ENCODE measurements around the gene ATF6B. TPM values are rescaled to one million over a fixed set of nuclear protein-coding genes. Genes with fewer than 3 reads are reported as not detected.
A peak's percentile ranks its signal among the peaks of the same experiment; 100 is the strongest.

ATF6B gene
- total RNA-seq: 49.8 TPM

DNA sequence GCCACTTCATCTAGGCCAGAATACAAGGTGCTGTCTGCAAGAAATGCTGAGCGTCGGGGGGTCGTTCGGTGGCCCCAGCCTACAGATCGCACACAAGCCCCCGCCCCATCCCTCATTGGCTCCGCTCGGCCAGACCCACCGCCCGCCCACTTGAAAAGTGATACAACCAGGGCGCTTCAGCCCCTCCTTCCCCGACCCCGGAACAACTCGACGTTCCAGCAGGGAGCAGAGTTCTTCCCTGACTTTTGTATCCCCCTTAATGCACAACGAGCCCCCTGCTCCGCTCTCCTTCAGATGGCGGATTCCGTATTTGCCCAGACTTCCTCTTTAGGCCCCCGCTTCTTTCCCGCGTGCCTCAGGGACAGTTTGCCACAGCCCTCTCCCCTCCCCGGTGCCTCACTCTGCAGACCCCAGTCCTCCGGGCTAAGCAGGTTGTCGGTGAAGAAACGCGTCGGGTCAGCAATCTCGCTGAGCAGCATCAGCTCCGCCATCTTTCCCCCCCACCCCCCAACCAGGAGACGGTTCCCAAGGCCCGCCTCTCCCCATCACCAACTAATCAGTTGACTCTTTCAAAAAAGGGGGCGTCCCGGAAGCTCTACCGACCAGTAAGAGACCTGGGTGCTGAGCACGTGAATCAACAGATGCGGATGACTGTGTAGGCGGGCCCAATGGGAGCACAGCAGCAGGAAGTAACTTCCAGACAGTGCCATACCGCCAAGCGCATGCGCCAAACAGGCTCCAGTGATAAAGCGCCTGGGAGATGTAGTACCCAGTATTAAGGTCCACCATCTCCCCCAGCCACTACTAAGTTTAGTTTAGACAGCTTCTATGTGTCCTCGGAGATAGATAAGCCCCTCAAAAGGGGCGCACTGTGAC, at the start of gene ATF6B:
Gene ATF6B, minus strand, starts transcription at position 530 of the 876 bp plus-strand sequence. Its CDS starts 39 bp downstream, at position 491.
- DNase-seq (ENCODE audit: low read depth in 2 of 3, low spot score in 2 of 3): peak; percentile 86 to 100 (median 99)

DNA sequence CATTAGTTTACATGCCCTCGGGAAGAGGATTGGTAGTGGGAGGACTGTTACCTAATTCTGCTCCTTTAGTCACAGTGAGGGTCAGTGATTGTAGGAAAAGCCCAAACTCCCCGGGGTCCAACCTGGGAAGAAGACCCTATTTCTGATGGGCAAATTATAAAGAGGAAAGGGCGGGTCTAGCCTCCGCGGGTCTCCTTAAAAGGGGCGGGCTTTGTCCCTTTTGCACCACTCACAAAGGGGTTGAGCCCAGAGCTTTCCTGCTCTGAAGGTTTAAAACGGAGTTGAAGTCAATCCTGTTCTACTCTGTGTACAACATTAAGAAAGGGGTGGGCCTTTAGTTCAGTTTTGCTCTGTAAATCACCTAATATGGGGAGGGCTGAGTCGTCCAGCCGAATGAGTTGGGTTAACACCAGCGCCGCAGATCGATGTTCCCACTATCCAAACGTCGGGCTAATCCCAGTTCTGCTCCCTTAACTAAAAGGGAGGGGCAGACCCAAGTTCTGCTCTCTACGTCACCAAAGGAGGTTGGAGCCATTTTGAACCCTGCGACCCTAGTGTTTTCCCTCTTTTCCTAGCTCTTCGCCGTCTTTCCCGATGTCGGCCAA, 49.2 kb upstream of the ATF6B start:
- DNase-seq (ENCODE audit: low read depth in 2 of 3, low spot score in 2 of 3): peak in 1 of 3 donors; percentile 73

DNA sequence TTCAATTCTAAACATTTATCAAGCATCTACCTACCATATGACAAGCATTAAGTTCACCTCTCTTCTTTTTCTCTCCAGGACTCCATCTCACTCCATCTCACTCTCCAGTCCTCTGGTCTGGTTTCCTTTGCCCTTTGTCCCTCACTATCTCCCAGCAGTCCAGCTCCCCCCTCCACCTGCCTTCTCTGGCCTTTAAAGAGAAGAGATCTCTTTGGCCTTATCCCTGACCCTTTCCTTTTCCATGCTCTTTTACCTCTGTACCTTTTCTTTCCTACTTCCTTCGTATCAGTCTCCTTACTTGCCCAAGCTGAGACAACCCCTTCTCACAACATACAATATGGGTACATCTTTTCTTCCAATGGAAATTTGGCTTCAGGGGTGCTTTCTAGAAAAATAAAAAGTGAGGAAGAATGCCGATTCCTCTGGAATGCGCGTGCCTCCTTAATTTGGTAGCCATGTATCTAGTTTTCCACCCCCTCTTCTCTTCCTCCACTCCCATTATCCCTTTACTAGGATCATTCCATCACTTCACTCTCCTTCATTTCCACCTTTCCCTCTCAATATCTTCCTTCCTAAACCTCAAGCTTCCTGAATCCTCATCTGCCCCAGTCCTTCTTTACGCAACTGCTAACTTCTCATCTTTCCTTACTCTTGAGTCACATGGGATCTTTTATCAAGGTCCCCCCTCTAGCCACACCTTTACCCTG, 48.6 kb upstream of the ATF6B start:
- no peak for DNase-seq (ENCODE audit: low read depth in 2 of 3, low spot score in 2 of 3)

DNA sequence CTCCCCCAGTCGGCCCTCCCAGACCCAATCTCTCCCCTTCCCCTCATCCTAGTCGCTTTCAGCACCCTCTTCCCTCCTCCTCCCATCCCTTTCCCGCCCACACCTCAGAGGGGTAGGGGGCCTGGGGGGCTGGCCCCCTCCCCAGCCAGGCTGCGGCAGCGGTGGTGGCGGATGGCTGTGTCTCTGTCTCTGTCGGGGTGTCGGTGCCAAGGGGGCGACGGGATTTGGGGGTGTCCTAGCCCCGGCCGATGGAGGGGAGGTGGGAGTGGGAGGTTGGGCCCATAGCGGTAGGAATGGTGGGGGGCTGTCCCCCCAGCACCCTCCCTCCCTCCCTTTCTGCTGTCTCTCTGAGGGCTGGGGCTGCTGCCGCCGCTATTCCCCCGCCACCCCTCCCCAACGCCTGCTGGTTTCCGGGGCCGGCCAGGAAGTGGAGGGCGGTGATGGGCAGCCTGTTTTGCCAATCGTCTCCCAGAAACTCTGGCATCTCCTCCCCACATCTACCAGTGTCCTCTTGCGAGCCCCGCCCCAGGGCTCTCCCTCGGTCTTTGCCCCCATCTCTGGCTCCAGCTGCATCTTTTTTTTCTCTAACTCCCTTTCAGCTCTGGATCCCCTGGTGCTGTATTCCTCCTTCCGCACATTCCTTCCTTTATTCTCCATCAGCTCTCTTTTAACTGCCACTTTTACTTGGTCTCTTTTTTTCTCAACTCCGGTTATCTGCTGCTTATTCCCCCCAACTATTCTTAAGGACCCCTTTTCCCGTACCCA, 47.8 kb upstream of the ATF6B start, which contains the start of gene AGPAT1:
Gene AGPAT1, minus strand, starts transcription at position 374 of the 765 bp plus-strand sequence. CDS start 4,588 bp downstream, outside the sequence.
- peak; percentile 78 to 97 (median 96) for DNase-seq (ENCODE audit: low read depth in 2 of 3, low spot score in 2 of 3)

DNA sequence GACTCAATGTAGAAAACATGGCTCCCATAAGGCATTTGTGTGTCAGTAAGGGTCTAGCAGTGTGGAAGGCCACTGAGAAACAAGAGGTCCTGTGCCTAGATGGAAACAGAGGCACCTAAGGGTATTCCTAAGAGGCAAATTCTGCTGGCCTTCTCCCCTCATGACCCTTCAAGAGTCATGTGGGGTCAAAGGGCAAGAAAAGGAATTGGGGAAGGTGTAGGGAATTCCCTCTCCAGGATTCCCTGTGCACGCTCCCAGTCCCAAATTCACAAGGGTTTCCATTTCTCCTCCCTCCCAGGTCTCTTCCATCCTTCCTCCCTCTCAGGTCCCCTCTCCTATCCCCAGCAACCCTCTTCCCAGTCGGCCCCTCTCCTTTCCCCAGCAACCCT, 47.3 kb upstream of the ATF6B start:
- no peak for DNase-seq (ENCODE audit: low read depth in 2 of 3, low spot score in 2 of 3)

DNA sequence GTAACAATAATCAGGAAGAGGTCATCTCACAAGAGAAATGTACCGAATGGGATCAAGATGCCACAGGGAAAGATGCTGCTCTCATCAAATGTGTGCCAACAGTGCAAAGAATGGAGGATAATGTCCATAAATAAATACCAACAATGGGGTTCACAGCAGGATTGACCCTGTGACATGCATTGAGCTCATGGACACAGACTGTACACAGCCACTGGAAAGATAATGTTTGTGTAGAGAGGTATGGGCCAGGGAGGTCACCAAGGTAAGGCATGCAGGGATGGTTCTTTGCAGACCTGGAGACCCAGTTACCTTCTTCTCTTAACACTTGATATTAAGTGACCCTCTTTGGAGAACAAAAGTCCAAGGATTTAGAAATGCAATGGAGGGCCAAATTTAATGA, 46.4 kb upstream of the ATF6B start:
- DNase-seq (ENCODE audit: low read depth in 2 of 3, low spot score in 2 of 3): no peak

DNA sequence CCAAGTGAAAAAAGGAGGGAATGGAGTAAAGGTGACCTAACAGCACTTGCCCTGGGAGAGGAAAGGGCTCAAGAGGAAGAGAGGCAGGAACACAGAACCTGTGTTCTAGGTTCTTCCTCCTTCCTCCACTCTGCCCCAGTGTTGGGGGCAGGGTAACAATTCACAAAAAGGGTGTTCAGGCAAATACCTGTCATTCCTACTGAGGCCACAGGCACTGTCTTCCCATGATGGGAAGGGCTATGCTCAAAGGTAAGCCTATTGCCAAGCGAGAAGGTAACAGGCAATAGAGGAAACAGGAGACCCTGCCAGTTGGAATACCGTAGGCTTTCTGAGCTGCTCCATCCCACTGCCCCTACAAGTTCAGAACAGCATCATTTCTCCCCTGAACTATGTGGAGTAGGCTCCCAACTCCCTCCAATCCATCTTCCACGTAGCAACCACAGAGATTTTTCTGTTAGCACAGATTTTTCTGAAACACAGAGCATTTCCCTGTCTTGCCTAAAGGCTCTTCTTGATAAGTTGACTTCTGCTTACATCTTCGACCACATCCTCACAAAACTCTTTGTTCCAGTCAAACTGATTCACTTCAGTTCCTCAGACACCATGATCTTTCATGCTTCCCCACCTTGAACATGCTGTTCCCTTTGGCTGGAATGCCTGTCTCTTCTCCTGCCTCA, 45.1 kb upstream of the ATF6B start:
- DNase-seq (ENCODE audit: low read depth in 2 of 3, low spot score in 2 of 3): no peak

DNA sequence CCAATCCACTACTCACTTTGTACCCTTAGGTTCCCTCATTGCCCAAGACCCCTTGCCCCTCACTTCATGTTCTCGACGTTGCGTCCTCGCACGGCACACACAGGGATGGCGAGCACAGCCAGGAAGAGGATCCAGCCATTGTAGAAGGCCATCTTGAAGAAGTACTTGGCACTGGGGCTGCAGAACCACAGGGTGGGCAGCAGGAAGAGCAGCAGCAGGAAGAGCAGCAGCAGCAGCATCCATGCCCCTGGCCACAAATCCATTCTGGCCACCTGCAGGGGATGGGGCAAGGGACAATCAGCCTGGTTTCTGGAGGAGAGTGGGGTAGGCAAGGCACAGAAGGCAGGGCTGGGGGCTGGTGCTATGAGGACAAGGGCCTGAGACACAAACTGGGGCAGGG, 43.2 kb upstream of the ATF6B start:
- no peak for DNase-seq (ENCODE audit: low read depth in 2 of 3, low spot score in 2 of 3)

DNA sequence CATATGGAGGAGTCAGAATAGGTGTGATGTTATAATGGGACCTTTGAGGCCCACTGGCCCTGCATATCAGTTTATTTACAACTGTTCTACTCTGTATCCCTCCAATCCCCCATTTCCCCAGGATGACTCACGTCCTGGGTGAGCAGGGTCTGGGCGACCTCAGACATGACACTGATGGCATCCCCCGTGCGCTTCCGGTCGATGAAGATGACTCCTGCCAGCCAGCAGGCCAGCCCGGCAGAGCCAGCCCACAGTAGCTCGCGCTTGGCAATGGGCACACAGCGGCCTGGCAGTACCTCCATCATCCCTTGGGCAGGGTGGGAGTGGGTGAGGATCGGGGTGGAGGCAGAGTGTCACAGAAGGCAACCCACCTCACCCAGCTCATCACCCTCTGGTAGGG, 42.2 kb upstream of the ATF6B start:
- no peak for DNase-seq (ENCODE audit: low read depth in 2 of 3, low spot score in 2 of 3)

DNA sequence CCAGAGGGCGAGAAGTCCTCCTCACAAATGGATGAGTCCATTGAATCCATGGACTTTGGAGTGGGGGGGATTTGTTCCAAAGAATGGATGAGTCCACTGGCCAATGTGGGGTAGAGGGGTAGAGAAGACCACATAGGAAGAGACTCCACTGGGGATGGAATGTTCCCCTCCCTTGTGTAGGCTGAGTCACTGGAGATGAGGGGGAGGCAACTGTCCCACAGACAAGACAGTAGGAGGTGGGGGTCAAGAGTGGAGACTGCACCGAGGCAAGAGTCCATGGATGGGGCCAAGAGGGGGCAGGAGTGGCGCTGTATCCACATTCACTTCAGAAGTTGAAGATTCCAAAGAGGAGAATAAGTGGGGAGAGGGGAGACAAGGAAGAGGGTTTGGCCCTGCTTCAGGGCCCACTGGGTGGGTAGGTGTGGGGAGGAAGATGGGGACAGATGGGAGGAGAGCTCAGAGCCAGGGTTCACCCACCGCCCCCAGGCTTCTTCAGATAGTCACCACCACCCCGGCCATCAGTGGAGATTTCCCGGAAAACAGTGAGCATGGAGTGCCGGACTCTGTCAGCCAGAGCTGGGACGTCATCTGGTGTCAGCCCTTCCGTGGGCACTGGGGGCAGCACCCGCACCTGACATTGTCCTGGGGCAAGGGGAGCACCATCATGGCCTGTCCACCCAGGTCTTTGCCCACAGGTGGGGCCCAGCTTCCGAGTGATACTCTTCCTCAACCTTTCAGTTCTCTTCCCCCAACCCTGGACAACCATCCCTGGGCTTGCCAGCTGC, 41.0 kb upstream of the ATF6B start:
- no peak for DNase-seq (ENCODE audit: low read depth in 2 of 3, low spot score in 2 of 3)

DNA sequence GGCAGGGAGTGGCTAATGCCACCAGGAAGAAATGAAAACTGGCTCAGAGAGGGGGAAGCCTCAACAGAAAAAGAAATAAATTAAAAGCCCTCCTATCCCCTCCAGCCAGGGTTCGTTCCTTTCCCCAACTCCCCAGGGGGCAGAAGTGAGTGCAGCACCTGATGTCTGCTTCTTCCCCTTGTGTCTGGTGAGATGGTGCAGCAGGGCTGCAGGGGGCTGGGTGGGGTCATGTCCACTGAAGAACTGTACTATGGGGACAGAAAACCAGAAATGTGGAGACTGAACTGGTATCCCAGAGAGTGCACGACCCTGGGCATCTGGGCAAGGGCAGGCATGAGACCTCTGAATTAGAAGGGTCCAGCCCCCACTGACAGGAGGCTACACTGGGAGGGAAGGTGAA, 40.3 kb upstream of the ATF6B start:
- no peak for DNase-seq (ENCODE audit: low read depth in 2 of 3, low spot score in 2 of 3)

DNA sequence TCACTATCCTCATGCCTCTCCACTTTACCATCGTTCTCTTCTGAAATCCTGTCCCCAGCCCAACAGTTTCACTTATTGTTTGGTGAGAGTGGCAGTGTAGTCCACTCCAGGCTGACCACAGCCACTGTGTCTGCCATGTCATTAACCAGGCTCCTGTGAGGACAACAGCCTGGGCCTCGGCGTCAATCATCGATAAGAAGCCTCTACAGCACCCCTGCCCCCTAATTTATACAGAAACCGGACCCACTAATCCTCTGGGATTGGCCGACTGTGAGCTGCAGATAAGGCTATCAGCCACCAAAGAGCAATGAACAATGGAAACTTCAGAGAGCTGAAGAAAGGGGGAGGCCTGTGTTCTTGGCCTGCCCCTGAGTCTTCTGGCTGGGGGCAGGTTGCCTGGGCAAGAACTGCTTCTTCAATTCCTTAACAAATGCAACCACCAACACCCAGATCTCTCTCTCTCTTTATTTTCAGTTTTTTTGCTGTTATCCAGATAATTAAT, 39.8 kb upstream of the ATF6B start:
- no peak for DNase-seq (ENCODE audit: low read depth in 2 of 3, low spot score in 2 of 3)

DNA sequence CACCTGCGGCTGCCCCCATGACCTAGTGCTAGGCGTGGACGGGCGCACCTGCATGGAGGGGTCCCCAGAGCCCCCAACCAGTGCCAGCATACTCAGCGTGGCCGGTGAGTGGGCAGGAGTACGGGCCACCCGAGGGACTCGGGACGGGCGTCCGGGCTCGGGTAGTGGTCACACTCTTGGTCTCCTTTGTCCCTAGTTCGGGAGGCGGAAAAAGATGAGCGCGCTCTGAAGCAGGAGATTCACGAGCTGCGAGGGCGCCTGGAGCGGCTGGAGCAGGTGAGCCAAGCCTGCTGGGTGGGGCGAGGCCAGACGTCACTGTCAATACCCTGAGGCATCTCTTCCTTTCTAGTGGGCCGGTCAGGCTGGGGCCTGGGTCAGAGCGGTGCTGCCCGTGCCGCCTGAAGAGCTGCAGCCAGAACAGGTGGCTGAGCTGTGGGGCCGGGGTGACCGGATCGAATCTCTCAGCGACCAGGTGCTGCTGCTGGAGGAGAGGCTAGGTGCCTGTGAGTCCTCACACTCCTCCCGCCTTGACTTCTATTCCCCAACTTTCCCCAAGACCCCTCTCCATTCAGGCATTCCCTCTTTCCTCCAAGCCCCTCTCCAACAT, 39.2 kb upstream of the ATF6B start:
- DNase-seq (ENCODE audit: low read depth in 2 of 3, low spot score in 2 of 3): no peak

DNA sequence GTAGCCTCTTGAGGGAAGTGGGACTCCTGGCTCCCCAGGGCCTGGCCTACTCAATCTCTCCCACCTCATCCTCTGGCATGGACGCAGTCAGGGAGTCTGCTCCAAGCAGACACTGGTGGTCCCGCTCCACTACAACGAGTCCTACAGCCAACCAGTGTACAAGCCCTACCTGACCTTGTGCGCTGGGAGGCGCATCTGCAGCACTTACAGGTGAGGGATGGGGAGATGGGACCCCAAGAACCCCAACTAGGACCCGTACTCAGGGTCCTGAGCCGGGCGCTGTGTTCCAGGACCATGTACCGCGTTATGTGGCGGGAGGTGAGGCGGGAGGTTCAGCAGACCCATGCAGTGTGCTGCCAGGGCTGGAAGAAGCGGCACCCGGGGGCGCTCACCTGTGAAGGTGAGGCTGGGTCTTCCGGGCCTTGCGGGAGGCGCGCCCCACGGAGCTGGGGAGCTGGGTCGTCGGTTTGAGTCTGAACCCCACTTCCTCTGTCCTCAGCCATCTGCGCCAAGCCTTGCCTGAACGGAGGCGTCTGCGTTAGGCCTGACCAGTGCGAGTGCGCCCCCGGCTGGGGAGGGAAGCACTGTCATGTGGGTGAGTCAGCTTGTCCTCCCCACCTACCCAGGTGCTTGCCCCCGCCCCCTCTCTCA, 38.5 kb upstream of the ATF6B start:
- DNase-seq (ENCODE audit: low read depth in 2 of 3, low spot score in 2 of 3): no peak

DNA sequence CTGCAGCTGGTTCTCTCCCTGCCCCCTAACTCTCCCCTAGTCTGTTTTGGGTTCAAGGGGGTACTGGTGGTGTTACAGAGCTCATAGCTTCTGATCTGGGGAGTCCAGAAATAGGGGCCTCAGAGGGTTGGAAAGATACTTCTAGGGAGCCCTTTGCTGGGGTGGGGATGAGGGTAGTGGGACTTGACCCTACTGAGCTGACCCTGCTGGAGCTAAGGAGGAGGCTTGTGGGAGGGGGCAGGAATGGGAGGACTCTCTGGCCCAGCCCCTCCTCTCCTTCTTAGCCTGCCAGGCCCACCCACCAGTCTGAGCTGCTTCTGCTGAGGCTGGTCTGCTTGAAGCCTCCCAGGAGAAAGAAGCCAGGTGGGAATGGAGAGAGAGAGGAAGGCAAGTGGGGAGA, 36.2 kb upstream of the ATF6B start, which contains the start of gene EGFL8:
Gene EGFL8, plus strand, starts transcription at position 301 of the 400 bp plus-strand sequence. CDS start 1,571 bp downstream, outside the sequence.
- DNase-seq (ENCODE audit: low read depth in 2 of 3, low spot score in 2 of 3): no peak

DNA sequence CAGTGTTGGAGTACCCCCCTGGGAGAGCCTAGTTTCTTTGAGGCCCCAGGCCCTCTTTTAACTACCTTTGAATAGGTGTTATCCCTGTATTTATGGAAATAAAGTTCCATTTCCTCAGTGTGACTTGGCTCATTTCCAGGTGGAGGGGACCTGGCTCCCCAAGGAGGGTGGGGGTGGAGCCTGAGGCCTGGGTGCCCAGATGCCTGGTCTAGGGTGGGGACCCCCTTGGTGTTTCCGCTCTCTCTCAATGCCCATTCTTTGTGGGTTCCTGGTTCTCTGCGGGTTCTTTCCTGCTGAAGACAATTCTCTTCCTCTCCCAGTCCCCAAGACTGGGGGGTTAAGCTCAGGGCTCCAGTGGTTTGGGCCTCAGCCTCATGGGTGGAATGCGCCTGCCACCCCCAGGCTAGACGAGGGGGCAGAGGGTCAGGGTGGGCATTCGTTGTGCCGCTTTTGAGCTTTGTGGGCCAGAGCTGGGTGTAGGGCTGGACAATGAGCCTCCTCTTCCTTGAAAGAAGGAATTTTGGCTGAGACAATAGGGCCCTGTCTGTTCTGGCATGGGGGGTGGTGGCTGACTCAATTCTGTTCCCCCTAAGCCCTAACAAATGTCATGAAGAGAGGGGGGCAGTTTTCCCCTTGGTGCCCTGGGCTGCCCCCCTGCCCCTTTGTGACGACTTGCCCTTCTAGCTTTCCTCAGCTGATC, 35.7 kb upstream of the ATF6B start:
- DNase-seq (ENCODE audit: low read depth in 2 of 3, low spot score in 2 of 3): no peak

DNA sequence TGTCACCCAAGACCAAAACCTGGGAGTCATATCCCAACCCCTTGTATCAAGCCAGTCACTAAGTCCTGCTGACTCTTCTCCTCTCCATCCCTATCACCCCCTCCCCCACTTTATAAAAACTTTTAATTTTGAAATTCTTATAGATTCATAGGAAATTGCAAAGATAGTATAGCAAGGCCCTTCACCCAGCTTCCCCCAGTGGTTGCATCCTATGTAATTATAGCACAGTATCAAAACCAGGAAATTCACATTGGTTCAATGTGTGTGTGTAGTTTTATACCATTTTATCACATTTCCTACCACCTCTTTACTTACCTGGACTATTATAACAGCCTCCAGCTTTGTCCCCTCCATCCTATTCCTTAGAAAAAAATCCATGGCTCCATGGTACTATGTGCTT, 30.0 kb upstream of the ATF6B start:
- no peak for DNase-seq (ENCODE audit: low read depth in 2 of 3, low spot score in 2 of 3)

All from hematopoietic multipotent progenitor cell (in vitro differentiated cells).